Endothelial cell of umbilical vein (primary cell): ENCODE measurements around the gene OR1I1. TPM values are rescaled to one million over a fixed set of nuclear protein-coding genes. Genes with fewer than 3 reads are reported as not detected.

ENCODE experiments used
- BruUV-seq: library from RNA; stranded (reverse); fragments of 400-500 nt; replicated peaks from 2 replicates; lab custom pipeline; 2021; lab: Mats Ljungman, UMichigan
- CTCF ChIA-PET: fragments of 300-600, 350-600 bp; sonication (Branson Sonifier 250); formaldehyde crosslinking; loops from one replicate; lab custom pipeline; 2021; ENCODE audit warnings: antibody characterized with exemption, inconsistent platforms; lab: Charles Lee
- POLR2A ChIA-PET: fragments of 300-600, 350-600 bp; sonication (Branson Sonifier 250); formaldehyde crosslinking; loops from one replicate; lab custom pipeline; 2021; ENCODE audit warnings: antibody characterized with exemption, inconsistent platforms; lab: Charles Lee
- DNase-seq: peaks from one replicate; pipeline ENCODE4 v3.0.0-alpha.2; 2011; ENCODE audit warnings: low read depth, low spot score
- FAIRE-seq: peaks from 2 replicates; lab custom pipeline; 2011; peaks lifted over from hg19 to GRCh38; lab: Jason Lieb, UNC
- H2AFZ ChIP-seq: 2 replicates; pipeline ENCODE4 v1.6.0; 2012; ENCODE audit warnings: low read depth, low read length, control low read depth, inconsistent platforms
- H3K27ac ChIP-seq: 2 replicates; pipeline ENCODE4 v1.5.1; 2011; ENCODE audit warnings: low read depth, mild to moderate bottlenecking, control low read depth, low read length, moderate library complexity; ENCODE audit not compliant: insufficient read depth
- H3K27me3 ChIP-seq, 2 experiments: 2 replicates each; pipeline versions ENCODE4 v1.6.0 to v1.6.1; 2011; ENCODE audit warnings: low read length in 2 of 2, mixed read lengths in 1 of 2; ENCODE audit not compliant: control insufficient read depth in 2 of 2, insufficient read depth in 2 of 2
- H3K36me3 ChIP-seq, 2 experiments: 2 replicates in 1 of 2; 3 replicates in 1 of 2; pipeline ENCODE4 v1.5.1; 2011; ENCODE audit warnings: low read length in 2 of 2, mild to moderate bottlenecking in 1 of 2, moderate library complexity in 1 of 2; ENCODE audit not compliant: control insufficient read depth in 2 of 2, insufficient read depth in 2 of 2; ENCODE audit errors: extremely low read depth in 1 of 2
- H3K4me1 ChIP-seq: 3 replicates; pipeline ENCODE4 v1.5.1; 2011; ENCODE audit warnings: mild to moderate bottlenecking, low read length; ENCODE audit not compliant: control insufficient read depth, insufficient read depth; ENCODE audit errors: extremely low read depth
- H3K4me2 ChIP-seq: 2 replicates; pipeline ENCODE4 v1.6.1; 2011; ENCODE audit warnings: low read length, control low read depth, mixed read lengths; ENCODE audit not compliant: insufficient read depth
- H3K4me3 ChIP-seq, 3 experiments: fragments of 200-600 bp in 1 of 3; sonication (generic), shearing (Covaris generic) in 1 of 3; replicated peaks in 1 of 3; 2 replicates each; pipeline ENCODE4 v1.5.1; 2011 to 2016; ENCODE audit warnings: control low read depth in 3 of 3, low read length in 3 of 3, mild to moderate bottlenecking in 2 of 3, inconsistent platforms in 1 of 3, low read depth in 1 of 3, moderate library complexity in 1 of 3; ENCODE audit not compliant: insufficient read depth in 1 of 3
- H3K79me2 ChIP-seq: 2 replicates; pipeline ENCODE4 v1.6.0; 2012; ENCODE audit warnings: low read length, inconsistent platforms; ENCODE audit not compliant: control insufficient read depth, insufficient read depth
- H3K9ac ChIP-seq: replicated peaks from 2 replicates; pipeline ENCODE3; 2011; ENCODE audit warnings: low read length, control low read depth; ENCODE audit not compliant: insufficient read depth; ENCODE audit errors: extremely low read depth
- H3K9me1 ChIP-seq: replicated peaks from 3 replicates; pipeline ENCODE4 v1.6.0; 2011; ENCODE audit warnings: mild to moderate bottlenecking, low read length; ENCODE audit not compliant: control insufficient read depth, insufficient read depth; ENCODE audit errors: extremely low read depth
- H3K9me3 ChIP-seq: replicated peaks from 2 replicates; pipeline ENCODE4 v1.5.1; 2012; ENCODE audit warnings: low read length, inconsistent platforms; ENCODE audit not compliant: control insufficient read depth, insufficient read depth
- H4K20me1 ChIP-seq: replicated peaks from 2 replicates; pipeline ENCODE3; 2011; ENCODE audit warnings: mild to moderate bottlenecking, low read length; ENCODE audit not compliant: control insufficient read depth, insufficient read depth; ENCODE audit errors: extremely low read depth
- CTCF ChIP-seq, 2 donors: IDR thresholded peaks; 1 replicate in 1 of 2; 2 replicates in 1 of 2; pipeline ENCODE4 v1.5.1; 2011; ENCODE audit warnings: low read length in 2 of 2, mild to moderate bottlenecking in 2 of 2, moderate library complexity in 2 of 2, control low read depth in 1 of 2, inconsistent platforms in 1 of 2, low read depth in 1 of 2; ENCODE audit not compliant: insufficient read depth in 1 of 2; ENCODE audit errors: extremely low read depth in 1 of 2
- EZH2 ChIP-seq: IDR thresholded peaks from 2 replicates; pipeline ENCODE4 v1.6.1; 2012; ENCODE audit warnings: borderline replicate concordance, low read depth, mild to moderate bottlenecking, moderate library complexity, low read length, inconsistent platforms; ENCODE audit not compliant: severe bottlenecking
- FOS ChIP-seq: IDR thresholded peaks from 2 replicates; pipeline ENCODE4 v1.6.1; 2011; ENCODE audit warnings: mild to moderate bottlenecking, low read length, moderate library complexity, borderline replicate concordance; ENCODE audit not compliant: insufficient read depth
- GATA2 ChIP-seq: IDR thresholded peaks from 2 replicates; pipeline ENCODE4 v1.7.0; 2011; ENCODE audit warnings: low read depth, mild to moderate bottlenecking, moderate library complexity, mixed read lengths, low read length; ENCODE audit not compliant: insufficient read length, insufficient read depth
- JUN ChIP-seq: IDR thresholded peaks from 2 replicates; pipeline ENCODE4 v1.6.1; 2011; ENCODE audit warnings: borderline replicate concordance, low read depth; ENCODE audit not compliant: insufficient read length, insufficient read depth
- MAX ChIP-seq: IDR thresholded peaks from 2 replicates; pipeline ENCODE4 v1.6.1; 2011; ENCODE audit not compliant: insufficient read depth, insufficient read length
- MYC ChIP-seq: IDR thresholded peaks from one replicate; pipeline ENCODE4 v1.6.1; 2011; ENCODE audit warnings: mild to moderate bottlenecking, low read depth, low read length
- POLR2A ChIP-seq: IDR thresholded peaks from 2 replicates; pipeline ENCODE4 v1.6.1; 2012; ENCODE audit warnings: low read depth, mild to moderate bottlenecking, control low read depth, low read length
- POLR2AphosphoS5 ChIP-seq: IDR thresholded peaks from 2 replicates; pipeline ENCODE4 v1.6.1; 2012; ENCODE audit warnings: low read depth, mild to moderate bottlenecking, control low read depth, low read length, moderate library complexity; ENCODE audit not compliant: insufficient read depth
- dilution Hi-C: fragments of 300-500 bp; cut with MboI; formaldehyde crosslinking; loops from one replicate; pipeline ENCODE4 v1.15.0; 2019; ENCODE audit warnings: low sequenced_read_pairs; ENCODE audit not compliant: extremely low pct_ligation_motif_present
- intact Hi-C: fragments of 100-400 bp; cut with micrococcal nuclease; formaldehyde crosslinking; loops from one replicate; pipeline ENCODE4 v1.10.0; 2022
- polyA plus RNA-seq, 4 experiments: library from polyadenylated mRNA; depleted of rRNA in 3 of 4; stranded (reverse) in 3 of 4; unstranded in 1 of 4; fragments of >200 nt; gene quantifications; 2 replicates each; pipeline versions ENCODE4 v1.2.1 to v1.2.3, GENCODE V29; 2011 to 2012; ENCODE audit warnings: missing spikeins in 1 of 4
- total RNA-seq: library from RNA; stranded (reverse); gene quantifications from 2 replicates; pipeline ENCODE4 v1.2.3, GENCODE V29; 2021

The OR1I1 gene
- total and polyA plus RNA-seq, 2 donors (not counting 3 experiments of a cell fraction or from before 2014, with no cell fraction given), result not detected

- no TSS peak for BruUV-seq
- intact Hi-C loops, result loop anchor here (5.0 to 10.0 kb wide), 5 partner anchors 150 to 1080 kb away; partner anchors contain the start of genes AKAP8, AKAP8L, FAM32A and TECR
- Histone ChIP-seq H3K27ac (no peak overlapping the region), H3K9me3 (no peaks in the 10 kb centered on the region), H3K9ac (no peak overlapping the region), H3K4me3 (no peak overlapping the region), H3K27me3 (no peaks in the 10 kb centered on the region), H3K79me2 (peaks cover 19% of the 10 kb centered on the region), H3K4me2 (no peak overlapping the region), H3K9me1 (no peaks in the 10 kb centered on the region), H4K20me1 (no peaks in the 10 kb centered on the region), H2AFZ (no peak overlapping the region), H3K4me1 (peaks cover 10% of the 10 kb centered on the region), H3K36me3 (peaks cover 2 to 5% of the 10 kb centered on the region in 2 experiments)
- ChIA-PET POLR2A (no interaction called here), CTCF (interaction anchor here (2.0 kb wide), 1 partner anchor 13 kb away, joined by 8 read pairs; no protein-coding TSS in a partner anchor)
- no peak for TF ChIP-seq JUN
- no peak for TF ChIP-seq POLR2AphosphoS5
- TF ChIP-seq MAX, result no peak
- no peak for TF ChIP-seq GATA2
- TF ChIP-seq CTCF (IDR thresholded peaks at IDR 0.05; ENCODE audit: extremely low read depth in 1 of 2, insufficient read depth in 1 of 2, low read depth in 1 of 2, low read length in 2 of 2), result no peak
- no peak for TF ChIP-seq POLR2A
- TF ChIP-seq FOS, result no peak
- TF ChIP-seq MYC, result no peak
- no peak for TF ChIP-seq EZH2
- no peak for FAIRE-seq
- no peak for DNase-seq
- dilution Hi-C loops, result no loop called here
These were observed 23.0 kb downstream of the OR1I1 start for GRCh38 chr19:15105044-15105443.
